MG63 (cell line): ENCODE measurements around the gene SYF2. TPM values are rescaled to one million over a fixed set of nuclear protein-coding genes. Genes with fewer than 3 reads are reported as not detected.
"Not testable (repeated sequence)": the region's sequence is repeated elsewhere in the genome, so short reads cannot be mapped to it uniquely, and the experiment has no call there.

Experiments used
- DNase-seq: peaks from one replicate; pipeline ENCODE4 v3.0.0-alpha.2; 2020
- H3K27me3 ChIP-seq: fragments of 250-450 bp; sonication (Bioruptor Pico); 2 replicates; pipeline ENCODE4 v1.5.1; 2020; ENCODE audit warnings: mild to moderate bottlenecking, moderate library complexity
- H3K36me3 ChIP-seq: fragments of 250-450 bp; sonication (Bioruptor Pico); 2 replicates; pipeline ENCODE4 v1.5.1; 2020; ENCODE audit warnings: mild to moderate bottlenecking, moderate library complexity
- H3K4me3 ChIP-seq: fragments of 250-450 bp; sonication (Bioruptor Pico); 2 replicates; pipeline ENCODE4 v1.5.1; 2020; ENCODE audit warnings: mild to moderate bottlenecking, moderate library complexity
- H3K9me3 ChIP-seq: fragments of 250-450 bp; sonication (Bioruptor Pico); 2 replicates; pipeline ENCODE4 v1.5.1; 2020; ENCODE audit warnings: mild to moderate bottlenecking, moderate library complexity
- total RNA-seq: library from RNA; depleted of rRNA; stranded (reverse); fragments of >200 nt; shearing (Covaris generic); gene quantifications from 2 replicates; pipeline ENCODE4 v1.2.3, GENCODE V29; 2014; ENCODE audit warnings: low replicate concordance

Gene SYF2
- total RNA-seq, 1 experiment from 2014 or later, result 37.8 TPM

DNA sequence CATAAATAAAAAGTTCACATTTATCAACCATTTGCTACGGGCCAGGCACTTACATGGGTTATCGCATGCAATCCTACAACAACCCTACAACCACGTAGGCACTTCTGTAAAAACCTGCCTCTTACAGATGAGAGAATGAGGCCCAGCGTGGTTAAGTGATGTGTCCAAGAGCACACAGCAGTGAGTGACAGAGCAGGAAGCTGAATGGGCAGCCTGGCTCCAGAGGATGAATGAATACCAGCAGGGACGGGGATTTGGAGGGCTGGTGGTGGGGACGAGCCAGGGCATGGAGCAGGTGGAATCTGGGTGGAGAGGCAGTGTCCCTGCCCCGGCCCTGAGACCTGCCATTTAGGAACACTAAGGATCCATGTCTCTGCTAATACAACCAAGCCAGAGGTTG is 35.5 kb downstream of the SYF2 start:
- Histone ChIP-seq H3K27me3 (no peaks in the 10 kb centered on the region), H3K9me3 (no peaks in the 10 kb centered on the region), H3K36me3 (no peaks in the 10 kb centered on the region), H3K4me3 (no peak overlapping the region)
- no peak for DNase-seq

DNA sequence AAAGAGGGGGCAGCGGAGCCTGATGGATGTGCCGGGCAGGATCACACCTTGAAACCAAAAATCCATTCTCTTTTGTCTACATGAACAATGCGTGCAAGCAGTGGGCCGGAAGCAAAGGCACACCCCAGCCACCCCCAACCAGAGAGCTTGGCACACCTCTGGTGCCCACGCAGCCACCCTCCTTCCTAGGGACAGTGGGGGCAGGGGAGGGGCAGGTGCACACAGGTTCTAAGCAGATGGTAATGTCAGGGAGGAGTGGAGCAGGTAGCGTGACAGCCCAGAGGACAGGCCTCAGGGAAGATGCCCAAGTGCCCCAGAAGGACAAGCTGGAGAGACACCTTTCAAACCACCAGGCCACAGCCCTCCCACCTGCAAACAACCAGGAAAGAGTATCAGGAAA is 36.5 kb downstream of the SYF2 start:
- H3K4me3 ChIP-seq, result no peak overlapping the region
- no peaks in the 10 kb centered on the region for H3K36me3 ChIP-seq
- no peaks in the 10 kb centered on the region for H3K27me3 ChIP-seq
- DNase-seq, result no peak
- no peaks in the 10 kb centered on the region for H3K9me3 ChIP-seq

DNA sequence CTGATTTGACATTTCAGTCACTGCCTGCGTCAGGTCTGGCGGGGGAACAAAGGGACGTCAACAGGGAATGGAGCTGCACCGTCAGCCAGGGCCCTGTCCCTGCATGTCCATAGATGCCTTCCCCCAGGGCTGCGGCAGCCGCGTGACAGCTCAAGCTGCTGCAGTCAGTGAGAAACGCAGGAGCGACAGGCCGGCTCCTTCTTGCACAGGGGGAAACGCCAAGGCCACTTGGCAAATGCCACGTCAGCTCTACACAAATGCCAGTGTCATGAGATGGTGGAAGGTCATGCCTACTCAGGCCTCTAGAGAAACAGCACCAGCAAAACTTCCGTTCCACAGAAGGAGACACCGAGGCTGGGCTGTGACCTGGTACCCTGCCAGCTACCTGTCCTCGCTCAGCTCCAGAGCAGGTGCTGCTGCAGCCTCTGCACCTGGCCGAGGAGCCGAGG is 37.7 kb downstream of the SYF2 start:
- no peaks in the 10 kb centered on the region for H3K27me3 ChIP-seq
- DNase-seq, result no peak
- H3K36me3 ChIP-seq, result no peaks in the 10 kb centered on the region
- no peak overlapping the region for H3K4me3 ChIP-seq
- no peaks in the 10 kb centered on the region for H3K9me3 ChIP-seq

DNA sequence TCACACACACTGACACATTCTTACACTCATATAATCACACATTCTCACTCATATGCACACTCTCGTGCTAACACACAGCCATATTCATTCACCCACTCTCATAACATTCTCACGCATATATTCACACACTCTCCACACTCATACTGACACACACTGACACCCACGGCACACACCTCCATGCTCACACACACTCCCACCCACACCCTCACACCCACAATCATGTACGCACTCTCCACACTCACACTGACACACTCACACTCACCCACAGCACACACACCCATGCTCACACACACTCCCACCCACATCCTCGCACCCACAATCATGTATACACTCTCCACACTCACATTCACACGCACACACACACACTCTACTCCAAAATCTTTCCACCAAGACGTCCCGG is 38.2 kb downstream of the SYF2 start:
- Histone ChIP-seq H3K36me3 (no peaks in the 10 kb centered on the region), H3K4me3 (no peak overlapping the region), H3K9me3 (no peaks in the 10 kb centered on the region), H3K27me3 (no peaks in the 10 kb centered on the region)
- no peak for DNase-seq

DNA sequence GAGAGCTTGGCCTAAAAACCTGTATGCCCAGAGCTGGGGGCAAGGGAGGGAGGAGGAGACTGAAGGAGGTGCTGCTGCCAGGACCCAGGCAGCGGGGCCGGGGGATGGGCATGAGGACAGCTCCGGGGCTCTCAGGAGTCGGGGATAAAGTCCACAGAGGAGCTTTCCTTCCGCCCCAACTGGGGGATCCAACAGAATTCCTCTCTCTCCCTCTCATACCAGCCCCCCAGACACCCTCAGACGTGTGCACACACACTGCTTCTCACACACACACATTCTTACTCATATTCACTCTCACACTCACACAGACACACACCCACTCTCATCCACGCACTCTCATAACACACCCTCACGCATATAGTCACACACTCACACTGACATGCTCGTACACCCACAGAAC is 39.1 kb downstream of the SYF2 start:
- H3K4me3 ChIP-seq, result no peak overlapping the region

DNA sequence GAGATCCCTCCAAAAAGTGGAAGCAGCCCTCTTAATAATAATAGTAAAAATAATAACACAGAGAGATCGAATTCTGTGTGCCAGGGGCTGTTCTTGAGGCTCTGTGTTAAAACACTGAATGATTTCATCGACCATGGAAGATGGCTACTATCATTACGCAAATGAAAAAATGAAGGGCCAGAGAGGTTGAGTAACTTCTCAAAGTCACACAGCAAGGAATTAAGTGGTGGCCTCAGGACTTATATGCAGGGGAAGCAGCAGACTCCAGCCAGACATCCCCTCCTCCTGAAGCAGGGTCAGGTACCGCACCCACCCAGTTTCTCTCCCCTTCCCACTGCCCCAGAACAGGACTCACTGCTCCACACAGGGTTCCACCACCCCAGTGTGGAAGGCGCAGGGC is 40.1 kb downstream of the SYF2 start:
- no peaks in the 10 kb centered on the region for H3K9me3 ChIP-seq

More for the DNA sequence above, 39.1 kb downstream of the SYF2 start:
- Histone ChIP-seq H3K36me3 (no peaks in the 10 kb centered on the region), H3K9me3 (no peaks in the 10 kb centered on the region), H3K27me3 (no peaks in the 10 kb centered on the region)
- DNase-seq, result no peak

DNA sequence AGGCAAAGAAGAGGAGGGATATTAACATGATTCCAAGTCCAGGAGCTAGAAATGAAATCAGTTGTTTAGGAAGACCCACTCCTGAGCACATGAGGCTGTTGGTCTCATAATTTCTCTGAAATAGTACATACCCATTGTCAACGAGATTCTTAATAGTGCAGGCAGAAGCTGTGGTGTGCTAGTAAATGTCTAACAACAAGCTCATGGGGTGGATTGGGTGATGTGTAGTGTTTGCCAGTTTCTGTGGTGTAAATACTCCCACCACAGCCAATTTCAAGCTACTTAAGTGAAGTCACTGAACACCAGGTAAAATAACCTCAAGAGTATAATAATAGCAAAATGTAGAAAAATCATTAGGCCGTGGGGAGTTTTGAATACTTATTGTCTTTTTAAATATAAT is 42.0 kb downstream of the SYF2 start:
- H3K27me3 ChIP-seq, result no peaks in the 10 kb centered on the region
- no peak for DNase-seq
- H3K4me3 ChIP-seq, result no peak overlapping the region
- H3K9me3 ChIP-seq, result no peaks in the 10 kb centered on the region
- H3K36me3 ChIP-seq, result no peaks in the 10 kb centered on the region

More for the DNA sequence above, 40.1 kb downstream of the SYF2 start:
- Histone ChIP-seq H3K36me3 (no peaks in the 10 kb centered on the region), H3K27me3 (no peaks in the 10 kb centered on the region), H3K4me3 (no peak overlapping the region)
- no peak for DNase-seq

DNA sequence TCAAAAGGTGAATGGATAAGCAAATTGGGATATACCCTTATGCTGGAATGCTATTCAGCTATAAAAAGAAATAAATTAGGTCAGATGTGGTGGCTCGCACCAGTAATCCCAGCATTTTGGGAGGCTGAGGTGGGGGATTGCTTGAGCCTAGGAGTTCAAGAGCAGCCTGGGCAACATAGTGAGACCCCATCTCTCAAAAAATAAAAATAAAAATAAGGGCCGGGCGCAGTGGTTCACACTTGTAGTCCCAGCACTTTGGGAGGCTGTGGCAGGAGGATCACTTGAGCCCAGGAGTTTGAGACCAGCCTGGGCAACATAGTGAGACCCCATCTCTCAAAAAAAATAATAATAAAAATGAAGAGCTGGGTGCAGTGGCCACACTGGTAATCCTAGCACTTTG is 44.4 kb downstream of the SYF2 start:
- H3K36me3 ChIP-seq, H3K9me3 ChIP-seq, H3K27me3 ChIP-seq, DNase-seq, H3K4me3 ChIP-seq: not testable (repeated sequence)

DNA sequence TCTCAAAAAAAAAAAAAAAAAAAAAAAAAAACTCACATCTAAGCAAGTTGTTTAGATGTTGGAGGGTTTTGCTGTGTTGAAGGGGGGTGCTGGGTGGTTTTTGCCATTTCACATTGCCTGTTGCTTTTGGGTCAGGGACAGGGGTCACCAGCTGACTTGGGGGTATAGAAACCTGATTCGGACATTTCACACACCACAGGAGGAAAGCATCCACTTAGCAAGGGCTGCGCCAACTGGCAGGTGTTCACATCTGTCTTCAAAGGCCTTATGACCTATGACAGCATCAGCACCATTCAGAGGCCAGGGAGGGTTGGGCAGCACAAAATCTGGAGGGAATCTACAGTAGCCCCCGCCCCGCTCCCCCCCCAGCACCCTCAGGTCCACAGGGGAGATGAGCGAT is 45.2 kb downstream of the SYF2 start:
- Histone ChIP-seq H3K36me3 (no peaks in the 10 kb centered on the region), H3K27me3 (no peaks in the 10 kb centered on the region), H3K4me3 (no peak overlapping the region), H3K9me3 (no peaks in the 10 kb centered on the region)
- DNase-seq, result no peak

DNA sequence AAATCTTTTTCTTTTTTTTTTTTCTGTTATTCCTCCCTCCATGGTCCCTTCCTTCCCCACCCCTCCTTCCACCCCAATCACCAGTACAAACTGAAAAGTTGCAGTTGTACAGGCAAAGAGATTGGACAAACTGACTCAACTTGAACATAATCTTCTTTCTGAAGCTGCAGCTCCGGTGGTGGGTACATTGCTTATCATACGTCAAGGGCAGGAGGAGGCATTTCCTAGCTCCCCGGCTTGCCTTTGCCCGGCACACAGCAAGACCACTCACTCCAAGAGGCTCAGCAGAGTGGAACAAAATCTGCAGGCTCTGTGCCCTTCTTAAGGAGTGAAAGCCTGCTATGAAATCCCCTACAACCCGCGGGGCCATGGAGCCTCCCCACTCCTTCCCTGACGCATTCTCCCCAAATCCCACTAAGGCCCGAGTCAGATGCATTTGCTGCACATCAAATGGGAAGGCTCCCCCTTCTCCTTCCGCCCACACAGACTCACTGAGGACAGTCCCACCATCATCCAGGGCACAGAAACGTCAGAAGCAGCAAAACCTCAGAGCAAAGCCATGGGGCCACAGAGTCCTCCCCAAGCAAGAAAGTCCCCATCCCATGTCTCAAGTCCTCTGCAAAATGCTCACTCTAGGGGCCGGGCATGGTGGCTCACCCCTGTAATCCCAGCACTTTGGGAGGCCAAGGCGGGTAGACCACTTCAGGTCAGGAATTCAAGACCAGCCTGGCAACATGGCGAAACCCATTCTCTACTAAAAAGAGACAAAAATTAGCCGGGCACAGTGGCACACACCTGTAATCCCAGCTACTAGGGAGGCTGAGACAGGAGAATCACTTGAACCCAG is 45.9 kb downstream of the SYF2 start:
- no peaks in the 10 kb centered on the region for H3K36me3 ChIP-seq
- H3K4me3 ChIP-seq, result no peak overlapping the region
- DNase-seq, result no peak
- no peaks in the 10 kb centered on the region for H3K9me3 ChIP-seq
- no peaks in the 10 kb centered on the region for H3K27me3 ChIP-seq

DNA sequence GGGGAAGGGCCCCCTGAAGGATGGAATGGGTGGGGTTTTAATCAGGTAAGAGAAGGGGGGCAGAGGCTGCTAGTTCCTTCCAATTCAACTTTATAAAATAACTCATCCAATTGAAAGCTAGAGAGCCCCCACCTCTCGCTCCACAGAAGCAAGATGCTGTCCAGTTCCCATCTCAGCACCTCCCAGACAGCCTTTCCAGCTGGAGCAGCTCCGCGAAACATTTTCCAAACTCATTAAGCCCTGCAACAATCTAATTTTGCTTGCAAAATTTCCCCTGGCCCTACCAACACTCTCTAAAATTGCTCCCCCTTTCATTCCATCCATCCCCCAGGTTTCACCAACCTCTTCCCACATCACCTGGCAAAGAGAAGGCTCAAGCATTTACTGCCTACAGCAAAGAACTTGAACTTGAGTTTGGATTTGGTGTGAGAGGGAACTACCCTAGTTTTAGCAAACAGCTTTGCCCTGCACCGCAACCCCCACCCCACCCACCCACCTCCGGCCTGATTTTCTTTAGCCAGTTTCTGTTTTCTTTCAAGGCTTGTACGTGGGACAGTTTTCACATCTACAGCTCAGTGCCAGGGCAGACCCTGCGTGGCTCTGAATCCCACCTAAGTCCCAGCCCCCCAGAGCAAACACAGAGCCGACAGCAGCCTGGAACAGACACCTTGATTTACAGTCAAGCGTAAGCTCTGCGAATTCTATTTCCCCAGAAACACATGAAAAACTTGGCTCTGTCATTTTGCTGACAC is 46.7 kb downstream of the SYF2 start:
- H3K36me3 ChIP-seq, result no peaks in the 10 kb centered on the region
- H3K27me3 ChIP-seq, result no peaks in the 10 kb centered on the region
- no peak for DNase-seq
- H3K9me3 ChIP-seq, result no peaks in the 10 kb centered on the region
- no peak overlapping the region for H3K4me3 ChIP-seq

DNA sequence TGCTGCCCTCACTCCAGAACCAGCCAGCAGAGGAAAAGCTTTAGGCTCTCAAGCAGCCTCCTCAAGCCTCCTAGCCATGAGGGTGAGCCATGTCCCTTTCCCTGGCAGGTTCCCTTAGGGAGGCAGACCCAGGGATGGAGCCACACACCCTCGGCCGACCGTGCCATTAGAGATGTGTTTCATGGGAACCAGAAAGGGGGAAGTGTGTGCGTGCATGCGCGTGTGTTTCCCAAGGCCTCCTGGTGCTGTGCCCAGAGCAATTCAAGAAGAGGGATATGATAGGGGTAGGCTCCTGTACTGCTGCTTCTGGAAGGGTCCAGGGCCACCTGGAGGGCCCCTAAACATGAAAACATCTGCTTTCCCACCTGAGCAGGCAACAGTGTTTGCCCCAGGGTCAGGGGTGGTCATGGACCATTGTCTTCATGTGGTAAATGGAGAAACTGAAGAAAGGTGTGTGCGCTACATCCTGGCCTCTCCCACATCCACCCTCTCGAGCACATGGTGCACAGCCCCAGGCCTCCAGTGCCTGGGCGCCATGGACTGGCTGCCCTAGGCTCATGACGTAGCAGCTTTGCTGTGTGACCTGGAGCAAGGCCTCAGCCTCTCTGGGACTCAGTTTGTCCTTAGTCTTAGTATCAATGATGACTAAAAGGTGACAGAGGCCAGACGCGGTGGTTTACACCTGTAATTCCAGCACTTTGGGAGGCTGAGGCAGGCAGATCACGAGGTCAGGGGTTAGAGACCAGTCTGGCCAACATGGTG is 48.1 kb downstream of the SYF2 start:
- Histone ChIP-seq H3K36me3 (no peaks in the 10 kb centered on the region), H3K4me3 (no peak overlapping the region), H3K27me3 (no peaks in the 10 kb centered on the region), H3K9me3 (no peaks in the 10 kb centered on the region)
- DNase-seq, result no peak

DNA sequence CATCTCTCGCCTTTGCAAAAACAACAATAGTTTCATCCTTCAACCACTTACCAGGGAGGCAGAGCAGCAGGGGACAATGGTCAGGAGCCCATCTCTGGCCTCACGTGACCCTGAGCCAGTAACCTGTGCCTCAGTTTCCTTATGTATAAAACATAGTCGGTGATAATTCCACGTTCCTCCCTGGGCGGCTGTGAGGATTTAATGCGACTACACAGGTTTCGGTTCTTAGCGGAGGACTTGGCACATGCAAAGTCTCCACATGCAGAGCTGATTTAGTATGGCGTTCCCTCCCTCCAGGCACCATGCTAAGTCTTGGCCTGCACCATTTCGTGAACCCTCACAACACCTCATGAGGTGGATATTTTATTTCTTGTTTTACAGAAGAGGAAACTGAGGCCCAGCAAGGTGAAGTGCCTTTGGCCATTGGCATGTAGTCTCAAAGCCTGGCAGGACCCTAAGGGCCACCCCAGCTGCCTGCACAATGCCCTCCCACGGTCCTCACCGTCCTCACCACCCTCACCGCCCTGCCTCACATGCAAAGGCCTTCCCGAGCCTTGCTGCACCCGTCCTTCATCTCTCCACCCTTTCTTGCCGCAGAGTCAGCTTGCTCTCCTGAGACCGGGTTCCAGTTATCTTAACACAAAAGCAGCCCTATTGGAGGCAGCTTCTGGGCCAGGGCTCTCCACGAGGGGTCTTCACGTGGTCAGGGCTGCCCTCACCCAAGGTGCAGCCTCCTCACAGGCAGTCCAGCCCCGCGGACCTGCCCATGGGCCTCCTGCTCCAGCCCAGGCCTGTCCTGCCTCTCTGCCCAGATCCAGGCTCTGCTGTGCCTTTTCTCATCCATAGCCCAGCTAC is 48.9 kb downstream of the SYF2 start:
- no peaks in the 10 kb centered on the region for H3K27me3 ChIP-seq
- no peaks in the 10 kb centered on the region for H3K9me3 ChIP-seq
- no peaks in the 10 kb centered on the region for H3K36me3 ChIP-seq
- DNase-seq, result no peak
- H3K4me3 ChIP-seq, result no peak overlapping the region

DNA sequence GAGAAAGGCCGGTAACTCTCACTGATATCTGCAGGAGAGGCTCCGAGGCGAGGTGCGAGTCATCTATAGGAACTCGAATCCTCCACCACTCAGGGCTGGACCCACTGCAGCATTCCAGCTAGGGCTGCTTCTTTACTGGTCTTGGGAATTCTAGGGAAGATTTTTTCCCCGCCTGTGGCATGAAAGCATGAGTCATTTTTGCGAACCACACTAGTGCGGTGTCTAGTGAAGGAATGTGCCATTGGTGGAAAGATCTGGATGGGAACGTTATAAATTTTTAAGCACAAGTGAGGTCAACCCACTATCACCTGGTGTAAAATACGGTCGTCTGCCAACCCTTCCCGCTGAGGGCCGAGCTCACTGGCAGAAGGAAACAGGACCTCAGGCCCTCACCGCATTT is 49.7 kb downstream of the SYF2 start:
- DNase-seq, result no peak
- no peak overlapping the region for H3K4me3 ChIP-seq
- H3K36me3 ChIP-seq, result no peaks in the 10 kb centered on the region
- no peaks in the 10 kb centered on the region for H3K27me3 ChIP-seq
- H3K9me3 ChIP-seq, result no peaks in the 10 kb centered on the region

DNA sequence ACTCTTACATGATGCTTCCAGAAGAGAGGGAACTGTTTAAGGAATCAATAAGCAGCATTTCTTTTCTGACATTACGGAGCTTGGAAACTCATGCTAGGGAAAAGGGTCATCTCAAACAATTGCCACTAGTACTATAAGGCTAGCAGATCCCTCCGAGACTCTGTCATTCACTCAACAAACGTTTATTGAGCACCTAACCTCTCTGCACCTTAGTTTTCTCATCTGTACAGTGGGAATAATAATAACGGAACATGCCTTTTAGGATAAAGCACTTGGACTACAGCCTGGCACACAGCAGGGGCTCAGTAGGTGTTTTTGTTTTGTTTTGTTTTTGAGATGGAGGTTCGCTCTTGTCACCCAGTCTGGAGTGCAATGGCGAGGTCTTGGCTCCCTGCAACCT is 51.3 kb downstream of the SYF2 start:
- H3K27me3 ChIP-seq, result no peaks in the 10 kb centered on the region
- DNase-seq, result no peak

DNA sequence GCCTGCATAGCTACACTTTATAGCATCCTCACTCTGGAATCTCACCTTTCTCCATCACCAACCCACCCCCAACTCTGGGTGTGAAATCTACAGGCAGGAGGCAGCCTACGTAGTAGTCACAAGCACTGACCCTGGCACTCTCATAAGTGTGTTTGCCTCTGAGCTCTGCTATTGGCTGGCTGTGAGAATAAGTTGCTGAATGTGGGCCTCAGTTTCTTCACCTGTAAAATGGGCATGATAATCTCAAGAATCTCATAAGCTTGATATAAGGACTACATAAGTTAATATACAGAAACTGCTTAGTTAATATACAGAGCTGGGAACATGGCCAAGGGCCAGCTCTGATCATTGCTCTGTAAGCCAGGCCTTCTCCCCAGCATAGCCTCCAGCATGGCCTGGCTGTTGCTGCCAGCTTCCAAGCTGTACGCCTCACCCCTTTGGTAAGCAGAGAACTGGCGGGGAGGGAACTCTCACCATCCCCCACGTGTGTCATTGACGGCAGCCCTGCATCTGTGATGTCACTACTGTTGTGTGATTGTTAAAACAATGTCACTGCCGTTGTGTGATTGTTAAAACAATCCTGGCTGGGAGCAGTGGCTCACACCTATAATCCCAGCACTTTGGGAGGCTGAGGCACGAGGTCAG is 53.3 kb downstream of the SYF2 start:
- H3K36me3 ChIP-seq, result no peaks in the 10 kb centered on the region
- DNase-seq, result no peak
- H3K9me3 ChIP-seq, result no peaks in the 10 kb centered on the region
- H3K4me3 ChIP-seq, result no peak overlapping the region
- no peaks in the 10 kb centered on the region for H3K27me3 ChIP-seq

More for the DNA sequence above, 51.3 kb downstream of the SYF2 start:
- H3K4me3 ChIP-seq, result no peak overlapping the region
- H3K36me3 ChIP-seq, result no peaks in the 10 kb centered on the region
- H3K9me3 ChIP-seq, result no peaks in the 10 kb centered on the region
